ENCODE data around the gene ING1. TPM values are rescaled to one million over a fixed set of nuclear protein-coding genes. Genes with fewer than 3 reads are reported as not detected.
"Not testable (repeated sequence)": the region's sequence is repeated elsewhere in the genome, so short reads cannot be mapped to it uniquely, and the experiment has no call there.

ING1 gene
- total RNA-seq: 23.7 TPM

GRCh38 chr13:110713642-110713952 lies at the start of gene ING1:
TSS of gene ING1 (plus strand) at chr13:110713700. CDS start at chr13:110714150, 450 bp downstream.
- no peak for DNase-seq (ENCODE audit: low read depth in 2 of 3, low spot score in 2 of 3)

GRCh38 chr13:110664041-110664440 lies 49.5 kb upstream of the ING1 start:
- DNase-seq (ENCODE audit: low read depth in 2 of 3, low spot score in 2 of 3): no peak

- no peak for DNase-seq (ENCODE audit: low read depth in 2 of 3, low spot score in 2 of 3)
These were observed 48.8 kb upstream of the ING1 start for GRCh38 chr13:110664673-110665072.

GRCh38 chr13:110665491-110666254 lies 47.8 kb upstream of the ING1 start:
- DNase-seq (ENCODE audit: low read depth in 2 of 3, low spot score in 2 of 3): no peak

- no peak for DNase-seq (ENCODE audit: low read depth in 2 of 3, low spot score in 2 of 3)
These were observed 47.3 kb upstream of the ING1 start for GRCh38 chr13:110666255-110666533.

GRCh38 chr13:110669036-110669435 lies 44.5 kb upstream of the ING1 start:
- DNase-seq (ENCODE audit: low read depth in 2 of 3, low spot score in 2 of 3): no peak

GRCh38 chr13:110669814-110670213 lies 43.7 kb upstream of the ING1 start:
- not testable (repeated sequence) for DNase-seq (ENCODE audit: low read depth in 2 of 3, low spot score in 2 of 3)

GRCh38 chr13:110676595-110677587 lies 36.6 kb upstream of the ING1 start:
- no peak for DNase-seq (ENCODE audit: low read depth in 2 of 3, low spot score in 2 of 3)

GRCh38 chr13:110677731-110678545 lies 35.6 kb upstream of the ING1 start:
- no peak for DNase-seq (ENCODE audit: low read depth in 2 of 3, low spot score in 2 of 3)

- DNase-seq (ENCODE audit: low read depth in 2 of 3, low spot score in 2 of 3): peak in 1 of 3 donors; percentile 51
These were observed 32.6 kb upstream of the ING1 start for GRCh38 chr13:110680852-110681251.

GRCh38 chr13:110681868-110682550 lies 31.5 kb upstream of the ING1 start:
- no peak for DNase-seq (ENCODE audit: low read depth in 2 of 3, low spot score in 2 of 3)

GRCh38 chr13:110682746-110683145 lies 30.8 kb upstream of the ING1 start:
- no peak for DNase-seq (ENCODE audit: low read depth in 2 of 3, low spot score in 2 of 3)

- DNase-seq (ENCODE audit: low read depth in 2 of 3, low spot score in 2 of 3): peak in 2 of 3 donors; percentile 22 to 48
These were observed 30.2 kb upstream of the ING1 start for GRCh38 chr13:110683203-110683883.

GRCh38 chr13:110683921-110684320 lies 29.6 kb upstream of the ING1 start:
- DNase-seq (ENCODE audit: low read depth in 2 of 3, low spot score in 2 of 3): no peak

GRCh38 chr13:110684388-110685056 lies 29.0 kb upstream of the ING1 start:
- DNase-seq (ENCODE audit: low read depth in 2 of 3, low spot score in 2 of 3): no peak

- DNase-seq (ENCODE audit: low read depth in 2 of 3, low spot score in 2 of 3): no peak
These were observed 28.0 kb upstream of the ING1 start for GRCh38 chr13:110685305-110686020.

- DNase-seq (ENCODE audit: low read depth in 2 of 3, low spot score in 2 of 3): no peak
These were observed 25.8 kb upstream of the ING1 start for GRCh38 chr13:110687736-110688135.

- DNase-seq (ENCODE audit: low read depth in 2 of 3, low spot score in 2 of 3): no peak
These were observed 24.5 kb upstream of the ING1 start for GRCh38 chr13:110689041-110689440.

- DNase-seq (ENCODE audit: low read depth in 2 of 3, low spot score in 2 of 3): no peak
These were observed 23.8 kb upstream of the ING1 start for GRCh38 chr13:110689711-110690110.
